IPS DF 19.7 (cell line): ENCODE data around the gene MXRA7.
"Not testable (repeated sequence)": the region's sequence is repeated elsewhere in the genome, so short reads cannot be mapped to it uniquely, and the experiment has no call there.

ENCODE experiments used
- DNase-seq: peaks from one replicate; pipeline ENCODE4 v3.0.0-alpha.2; 2013; ENCODE audit warnings: low read depth, low spot score

MXRA7 gene

DNA sequence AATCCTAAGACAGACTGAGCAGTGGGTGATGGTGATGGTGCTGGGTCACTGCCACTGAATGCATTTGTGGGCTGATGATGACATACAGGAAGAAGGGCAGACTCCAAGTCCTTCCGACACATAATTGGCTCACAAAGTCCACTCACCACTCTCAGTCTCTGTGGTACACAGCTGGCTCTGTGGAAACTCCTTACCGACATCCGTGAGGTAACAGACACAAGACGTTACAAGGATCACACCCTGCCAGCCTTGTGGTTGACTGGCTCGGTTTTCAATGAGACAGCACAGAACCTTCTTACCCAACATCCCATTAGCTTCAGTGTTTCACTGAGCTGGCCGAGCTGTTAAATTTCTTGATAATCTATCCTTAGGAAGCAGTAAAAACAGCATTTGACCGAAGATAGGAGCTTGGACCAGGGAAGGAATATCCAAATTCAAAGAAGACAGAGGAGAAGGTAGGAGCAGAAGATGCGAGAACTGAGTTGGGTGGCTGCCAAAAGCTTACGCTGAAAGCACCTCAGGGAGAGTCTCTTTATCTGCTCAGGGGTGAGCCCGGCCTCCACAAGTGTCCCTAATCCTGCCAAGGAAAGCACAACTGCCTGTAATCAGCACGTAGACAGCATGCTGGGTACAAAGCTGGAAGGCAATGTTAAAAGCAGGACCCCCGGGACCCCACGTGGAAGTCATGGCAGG lies 5.5 kb upstream of the MXRA7 start:
- no peak for DNase-seq

- no peak for DNase-seq
These were observed 4.7 kb upstream of the MXRA7 start for GRCh38 chr17:76715496-76715830.

GRCh38 chr17:76714822-76715495 lies 4.2 kb upstream of the MXRA7 start:
- no peak for DNase-seq

- DNase-seq, result no peak
These were observed 3.6 kb upstream of the MXRA7 start for GRCh38 chr17:76714336-76714735.

- DNase-seq, result no peak
These were observed 3.0 kb upstream of the MXRA7 start for GRCh38 chr17:76713765-76714164.

- DNase-seq, result not testable (repeated sequence)
These were observed 1.6 kb upstream of the MXRA7 start for GRCh38 chr17:76712321-76712720.

- not testable (repeated sequence) for DNase-seq
These were observed 558 bp downstream of the MXRA7 start for GRCh38 chr17:76709951-76710862.

DNA sequence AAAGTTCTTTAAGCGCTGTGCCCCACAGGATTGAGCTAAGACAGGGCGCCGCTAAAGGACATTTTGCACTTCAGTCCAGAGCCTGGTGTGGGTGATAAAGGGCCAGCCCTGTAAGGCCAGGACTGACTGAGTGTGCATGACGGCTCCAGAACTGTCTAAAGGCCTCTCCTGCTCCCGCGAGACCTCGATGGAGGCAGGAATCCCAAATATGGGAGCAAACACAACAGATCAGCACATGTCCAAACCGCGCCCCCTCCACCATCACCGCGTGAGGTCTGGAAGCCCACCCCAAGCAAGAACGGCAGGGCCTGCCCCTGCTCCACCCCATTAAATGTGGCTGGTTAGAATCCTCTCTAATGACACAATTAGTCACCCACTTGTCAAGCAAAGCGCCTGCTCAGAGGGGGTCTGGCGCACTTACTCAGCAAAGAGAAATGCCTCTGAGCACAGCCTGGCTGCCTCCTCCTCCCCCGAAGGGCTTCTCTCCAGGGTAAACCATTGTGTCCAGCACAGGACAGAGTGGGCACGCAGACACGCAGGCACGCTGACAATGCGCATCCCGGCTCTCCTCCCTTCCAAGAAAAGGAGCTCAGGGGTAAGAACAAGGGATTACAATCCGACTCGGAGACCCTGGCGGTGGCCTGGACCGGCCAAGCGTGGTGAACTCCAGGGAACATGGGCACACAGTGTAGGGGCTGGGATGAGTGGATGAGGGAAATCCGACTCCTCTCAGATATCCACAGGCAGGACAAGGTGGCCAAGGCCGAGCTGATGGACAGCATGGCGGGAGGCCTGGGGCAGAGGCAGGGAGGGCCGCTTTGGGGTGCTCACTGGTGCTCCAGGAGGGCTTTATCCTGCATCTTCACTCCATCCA lies 1.5 kb downstream of the MXRA7 start:
- no peak for DNase-seq

DNA sequence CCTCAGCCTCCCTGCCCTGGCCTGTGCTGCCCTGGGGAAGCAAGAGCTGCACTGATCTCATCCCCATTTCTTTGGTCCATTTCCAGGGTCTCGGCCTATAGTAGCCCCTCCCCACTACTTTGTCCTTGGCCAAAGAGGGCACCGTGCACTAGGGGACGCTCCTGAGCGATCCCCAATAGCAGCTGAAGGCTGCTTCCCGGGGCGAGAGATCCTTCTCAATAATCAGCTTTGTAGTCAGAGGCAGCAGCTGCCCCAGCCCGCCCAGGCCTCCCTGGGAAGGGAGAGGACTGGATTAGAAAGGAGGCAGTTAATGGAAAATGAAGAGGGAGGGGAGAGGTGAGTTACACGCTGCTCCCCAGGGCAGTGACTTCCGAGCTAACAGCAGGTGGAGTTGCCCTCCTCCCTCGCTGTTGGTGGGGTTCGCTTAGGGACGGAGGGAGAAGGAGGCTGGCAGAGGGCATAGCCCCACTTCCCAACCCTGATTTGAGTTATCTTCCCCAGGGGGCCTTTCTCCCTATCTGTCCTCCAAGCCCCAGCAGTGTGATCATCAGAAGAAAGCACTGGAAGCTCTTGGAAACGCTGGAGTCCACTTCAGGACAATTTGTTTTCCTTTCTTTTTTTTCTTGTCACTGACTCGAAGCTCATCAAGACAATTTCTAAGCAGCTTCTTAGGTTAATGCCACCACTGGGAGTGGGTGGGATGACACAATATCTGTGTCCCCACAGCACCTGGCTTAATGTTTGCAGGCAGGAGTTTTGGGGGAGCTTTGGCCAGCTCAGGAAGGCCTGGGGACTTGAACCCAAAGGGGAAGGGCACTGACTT lies 2.6 kb downstream of the MXRA7 start:
- DNase-seq, result no peak

DNA sequence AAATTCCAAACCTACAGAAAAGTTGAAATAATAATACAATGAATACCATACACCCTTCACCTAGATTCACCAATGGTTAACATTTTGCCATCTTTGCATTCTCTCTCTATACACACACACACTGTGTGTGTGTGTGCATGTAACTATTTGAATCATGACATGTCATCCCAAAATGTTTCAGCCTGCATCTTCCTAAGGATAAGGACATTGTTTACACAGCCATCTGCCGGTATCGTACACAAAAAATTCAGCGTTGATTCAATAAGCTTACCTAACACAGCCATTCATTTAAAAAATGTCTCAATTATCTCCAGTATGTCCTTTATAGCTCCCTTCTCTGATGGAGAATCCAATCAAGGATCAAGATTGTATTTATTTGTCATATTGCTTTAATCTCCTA lies 3.9 kb downstream of the MXRA7 start:
- no peak for DNase-seq

DNA sequence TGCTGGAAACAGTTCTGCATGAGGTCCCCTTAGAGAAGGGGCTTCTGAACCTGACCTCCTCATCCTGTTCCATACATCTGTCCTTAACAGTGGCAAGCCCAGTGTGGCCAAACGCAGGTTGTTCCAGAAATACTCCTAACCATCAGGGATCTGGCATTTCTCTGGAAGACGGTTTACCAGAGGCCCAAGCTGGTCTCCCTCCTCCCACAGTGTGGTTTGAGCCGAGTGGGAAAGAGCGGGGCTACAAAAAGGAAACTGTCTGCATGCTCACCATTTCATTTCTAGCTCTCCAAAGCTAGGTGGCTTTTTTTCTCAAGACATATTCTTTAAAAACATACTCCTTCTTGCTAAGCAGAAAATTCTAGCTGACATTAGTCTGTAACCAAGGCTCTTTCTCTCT lies 6.0 kb downstream of the MXRA7 start:
- DNase-seq, result no peak

- DNase-seq, result no peak
These were observed 7.7 kb downstream of the MXRA7 start for GRCh38 chr17:76702941-76703637.

DNA sequence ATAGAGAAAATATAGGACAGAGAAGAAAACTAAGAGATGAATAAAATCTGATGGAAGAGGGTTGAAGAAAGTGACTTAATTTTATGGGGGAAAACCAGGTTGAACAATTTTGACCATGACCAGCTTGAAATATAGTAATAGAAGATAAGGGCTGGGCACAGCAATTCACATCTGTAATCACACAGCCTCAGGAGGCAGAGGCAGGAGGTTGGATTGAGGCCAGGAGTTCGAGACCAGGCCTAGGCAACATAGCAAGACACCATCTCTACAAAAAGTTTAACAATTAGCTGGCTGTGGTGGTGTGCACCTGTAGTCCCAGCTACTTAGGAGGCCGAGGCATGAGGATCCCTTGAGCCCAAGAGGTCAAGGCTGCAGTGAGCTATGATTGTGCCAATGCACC lies 8.7 kb downstream of the MXRA7 start:
- DNase-seq, result no peak

DNA sequence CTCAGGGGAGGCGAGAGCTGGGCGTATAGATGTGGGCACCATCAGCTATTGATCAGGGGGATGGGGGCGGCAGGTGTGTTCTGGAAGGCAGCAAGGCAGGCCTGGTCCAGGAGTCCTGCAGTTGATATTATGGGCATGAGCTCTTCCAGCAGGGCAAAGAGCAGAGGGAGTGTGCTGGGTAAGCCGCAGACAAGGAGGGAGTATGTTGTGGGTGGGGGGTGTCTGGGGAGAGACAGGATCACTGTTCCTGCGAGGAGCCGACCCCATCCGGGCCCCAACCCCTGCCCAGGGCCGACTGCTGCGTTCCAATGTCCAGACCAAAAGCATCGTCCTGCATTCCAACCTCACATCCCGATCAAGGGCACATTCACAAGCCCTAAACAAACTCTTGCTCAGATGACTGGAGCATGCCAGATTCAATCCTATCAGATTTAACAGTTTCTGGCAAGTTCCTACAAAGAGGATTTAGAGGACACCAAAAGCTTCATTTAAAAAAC lies 9.2 kb downstream of the MXRA7 start:
- no peak for DNase-seq

GRCh38 chr17:76700617-76701470 lies 9.9 kb downstream of the MXRA7 start:
- no peak for DNase-seq

DNA sequence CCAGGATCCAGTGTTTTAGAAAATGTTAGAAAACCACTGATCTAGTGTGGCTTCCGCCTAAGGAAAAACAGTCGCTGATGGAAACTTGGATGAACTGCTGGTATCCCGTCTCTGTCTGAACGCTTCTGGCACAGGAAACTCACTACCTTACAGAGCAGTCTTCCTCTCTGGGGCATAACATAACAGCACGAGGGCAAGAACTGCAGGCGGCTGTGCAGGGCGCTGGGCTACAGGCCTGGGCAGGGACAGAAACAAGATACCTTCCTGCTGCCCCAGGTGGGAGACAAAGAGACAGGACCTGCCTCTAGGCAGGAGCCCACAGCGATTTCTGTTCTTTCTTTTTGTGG lies 10.5 kb downstream of the MXRA7 start:
- DNase-seq, result no peak

- DNase-seq, result not testable (repeated sequence)
These were observed 12.2 kb downstream of the MXRA7 start for GRCh38 chr17:76698466-76698977.

DNA sequence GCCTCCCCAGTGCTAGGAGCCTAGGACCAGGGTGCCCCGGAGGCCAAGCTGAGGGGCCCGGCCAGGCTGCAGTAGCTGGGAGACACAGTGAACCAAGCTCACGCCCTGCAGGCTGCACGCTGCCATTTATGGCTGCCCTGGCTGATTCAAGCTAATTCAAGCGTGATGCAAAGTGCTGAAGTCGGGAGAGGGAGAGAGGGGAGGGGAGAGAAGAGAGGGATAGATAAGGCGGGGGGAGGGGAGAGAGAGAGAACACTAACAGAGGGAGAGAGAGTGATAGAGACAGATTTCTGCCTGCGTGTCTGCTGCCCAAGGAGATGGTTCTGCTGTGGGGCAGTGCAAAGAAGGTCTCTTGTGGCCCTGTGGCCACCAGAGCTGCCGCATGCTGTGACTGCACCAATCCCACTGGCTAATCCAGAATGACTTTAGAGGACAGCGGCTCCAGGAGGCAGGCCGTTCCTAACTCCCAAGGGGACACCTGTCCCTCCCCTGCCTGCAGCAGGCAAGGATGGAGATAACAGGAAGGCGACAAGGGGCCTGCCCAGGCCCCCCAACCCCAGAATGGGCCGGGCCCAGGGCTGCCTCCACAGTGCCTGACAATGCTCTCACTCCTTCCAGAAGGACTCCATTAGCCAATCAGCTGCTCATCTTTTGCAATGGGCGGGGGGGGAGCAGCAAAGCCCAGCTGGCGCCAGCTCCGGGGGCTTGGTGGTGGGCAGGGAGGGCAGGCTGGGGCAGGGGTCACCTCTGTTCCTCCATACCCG lies 12.9 kb downstream of the MXRA7 start:
- DNase-seq, result no peak
